ENCODE measurements around the gene LYAR.
"Not testable (repeated sequence)": the region's sequence is repeated elsewhere in the genome, so short reads cannot be mapped to it uniquely, and the experiment has no call there.

LYAR gene

DNA sequence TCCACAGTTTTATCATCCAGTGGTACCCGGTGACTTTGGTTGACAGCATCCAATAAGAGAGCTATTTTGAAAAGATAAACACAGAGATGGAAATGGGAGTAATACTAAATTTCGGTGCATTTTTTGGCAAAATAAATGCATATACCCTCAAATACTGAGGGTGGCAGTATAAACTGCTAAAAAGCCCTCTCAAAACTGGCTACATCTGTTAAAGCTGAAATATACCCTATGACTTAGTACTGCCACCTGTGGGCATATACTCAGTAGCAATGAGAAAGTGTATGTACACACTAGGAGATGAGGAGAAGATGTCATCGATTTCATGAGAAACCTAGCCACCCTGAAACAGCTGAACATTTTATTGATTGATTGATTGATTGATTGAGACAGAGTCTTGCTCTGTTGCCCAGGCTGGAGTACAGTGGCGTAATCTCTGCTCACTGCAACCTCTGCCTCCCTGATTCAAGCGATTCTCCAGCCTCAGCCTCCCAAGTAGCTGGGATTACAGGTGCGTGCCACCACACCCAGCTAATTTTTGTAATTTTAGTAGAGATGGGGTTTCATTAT lies 29.7 kb downstream of the LYAR start:
- DNase-seq (ENCODE audit: low read depth, low spot score) = peak; percentile 20

- DNase-seq (ENCODE audit: low read depth, low spot score) = no peak
Measured at GRCh38 chr4:4259484-4260100, 30.4 kb downstream of the LYAR start.

DNA sequence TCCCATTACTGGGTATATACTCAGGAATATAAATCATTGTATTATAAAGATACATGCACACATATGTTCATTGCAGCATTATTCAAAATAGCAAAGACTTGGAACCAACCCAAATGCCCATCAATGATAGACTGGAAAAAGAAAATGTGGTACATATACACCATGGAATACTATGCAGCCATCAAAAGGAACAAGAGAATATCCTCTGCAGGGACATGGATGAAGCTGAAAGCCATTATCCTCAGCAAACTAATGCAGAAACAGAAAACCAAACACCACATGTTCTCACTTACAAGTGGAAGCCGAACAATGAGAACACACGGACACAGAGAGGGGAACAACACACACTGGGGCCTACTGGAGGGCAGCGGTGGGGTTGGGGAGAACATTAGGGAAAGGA lies 32.2 kb downstream of the LYAR start:
- not testable (repeated sequence) for DNase-seq (ENCODE audit: low read depth, low spot score)

DNA sequence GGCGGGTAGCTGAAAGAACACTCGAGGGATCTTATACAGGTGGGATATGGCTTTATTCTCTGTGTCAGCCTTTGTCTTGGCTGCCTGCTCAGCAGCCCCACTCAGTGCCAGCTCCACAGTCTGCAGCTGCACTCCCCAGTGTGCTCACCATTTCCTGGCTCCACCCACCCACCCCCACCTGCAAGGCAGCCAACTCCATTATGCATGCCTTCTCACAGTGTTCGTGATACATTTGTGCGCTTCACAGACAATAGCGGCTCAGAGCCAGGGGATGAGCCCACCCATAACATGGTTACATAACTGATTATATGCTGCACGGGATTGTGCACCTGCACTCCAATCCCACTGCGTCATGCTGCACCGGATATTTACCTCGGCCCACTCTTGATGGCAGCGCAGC lies 33.2 kb downstream of the LYAR start:
- DNase-seq (ENCODE audit: low read depth, low spot score) = no peak

DNA sequence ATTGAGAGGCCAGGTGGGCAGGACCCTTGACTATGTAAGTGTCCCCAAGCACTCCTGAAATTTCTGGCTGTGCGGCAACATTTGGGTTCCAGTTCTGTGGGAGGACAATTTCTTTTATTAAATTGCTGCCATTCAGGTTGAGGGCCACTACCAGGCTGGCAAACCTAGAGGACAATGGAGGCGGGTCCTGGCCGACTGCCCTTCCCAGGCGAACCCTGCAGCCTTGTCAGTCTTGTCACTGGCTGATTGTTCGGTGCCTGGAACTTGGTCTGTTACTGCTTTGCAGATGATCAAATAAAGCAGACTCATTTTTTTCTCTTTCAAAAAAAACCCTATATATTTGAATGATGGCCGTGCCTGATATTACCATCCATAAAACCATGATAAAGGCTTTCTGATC lies 35.3 kb downstream of the LYAR start:
- no peak for DNase-seq (ENCODE audit: low read depth, low spot score)

DNA sequence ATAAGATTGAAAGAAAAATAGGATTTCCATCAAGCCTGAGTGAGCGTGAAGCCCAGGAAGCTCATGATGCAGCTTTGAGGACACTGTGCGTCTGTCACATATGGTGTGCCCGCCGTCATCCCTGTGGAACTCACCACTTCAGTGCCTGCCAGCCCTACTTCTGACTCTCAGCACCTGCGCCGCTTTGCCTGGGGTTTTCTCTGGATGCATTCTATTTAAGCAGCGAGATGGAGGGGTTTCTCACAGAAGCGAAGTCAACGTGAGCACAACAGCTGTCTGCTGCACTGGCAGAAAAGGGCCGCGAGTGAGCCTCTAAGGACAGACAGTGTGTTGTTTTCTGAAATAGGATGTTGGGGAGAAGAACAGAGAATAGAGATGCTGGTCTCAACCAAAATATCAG lies 35.8 kb downstream of the LYAR start:
- DNase-seq (ENCODE audit: low read depth, low spot score) = no peak

- no peak for DNase-seq (ENCODE audit: low read depth, low spot score)
Measured at GRCh38 chr4:4249866-4250265, 40.1 kb downstream of the LYAR start.

GRCh38 chr4:4249342-4249741 lies 40.6 kb downstream of the LYAR start:
- DNase-seq (ENCODE audit: low read depth, low spot score) = not testable (repeated sequence)

DNA sequence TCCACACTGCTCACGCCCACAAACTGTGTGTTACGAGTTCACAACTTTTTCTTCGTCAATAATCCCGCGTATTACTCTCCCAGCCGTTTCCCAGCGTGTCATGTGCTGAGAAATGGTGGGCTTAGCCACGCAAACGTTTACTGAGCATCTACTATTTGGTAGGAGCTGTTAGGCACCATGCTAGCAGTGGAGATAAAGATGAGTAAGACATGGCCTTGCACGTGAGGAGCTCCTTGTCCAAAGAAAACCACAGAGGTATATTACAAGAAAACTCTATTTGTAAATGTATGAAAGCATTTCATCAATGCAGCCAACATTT lies 41.1 kb downstream of the LYAR start:
- no peak for DNase-seq (ENCODE audit: low read depth, low spot score)

DNA sequence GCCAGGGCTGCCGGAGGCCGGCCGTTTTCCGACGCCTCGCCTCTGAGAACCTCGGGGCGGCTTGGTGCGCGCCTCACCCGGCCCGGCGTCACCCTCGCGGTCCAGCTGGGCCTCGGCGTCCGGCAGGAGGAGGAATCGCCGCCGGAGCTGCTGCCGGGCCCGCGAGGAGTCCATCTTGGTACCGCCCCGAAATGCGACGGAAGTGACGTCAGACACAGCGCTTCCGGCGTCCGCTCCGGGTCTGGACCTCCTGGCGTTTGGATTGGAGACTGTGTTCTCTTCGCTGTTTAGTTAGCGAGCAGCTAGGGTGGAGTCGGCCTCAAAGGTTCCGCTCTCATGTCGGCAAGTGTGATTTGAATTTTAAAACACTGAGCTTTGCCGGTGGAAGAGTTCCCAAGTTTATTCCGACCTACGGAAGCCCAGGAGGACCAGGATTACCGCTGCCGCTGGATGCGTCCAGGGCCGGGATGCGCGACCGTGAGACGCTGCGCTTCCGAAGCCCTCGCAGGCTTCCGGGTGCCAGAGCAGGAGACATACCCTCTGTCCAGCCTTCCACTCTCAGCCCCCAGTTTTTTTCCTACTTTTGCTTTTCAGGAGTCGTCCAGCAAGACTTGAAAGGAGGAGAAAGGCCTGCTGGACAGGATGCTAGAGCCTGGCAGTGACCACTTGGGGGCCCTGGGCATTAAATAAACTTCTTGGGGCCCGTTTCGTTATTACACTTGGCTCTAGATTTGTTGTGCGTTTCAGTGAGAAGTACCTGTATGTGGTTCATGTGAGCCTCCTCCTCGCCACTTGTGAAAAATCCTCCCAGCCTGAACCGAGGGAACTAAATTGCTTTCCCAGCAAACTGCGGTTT lies 41.7 kb downstream of the LYAR start, which contains the start of gene TMEM128:
Gene TMEM128, minus strand, starts transcription at position 195 of the 856 bp plus-strand sequence. Its CDS starts 21 bp downstream, at position 174.
- DNase-seq (ENCODE audit: low read depth, low spot score) = peak; percentile 77

DNA sequence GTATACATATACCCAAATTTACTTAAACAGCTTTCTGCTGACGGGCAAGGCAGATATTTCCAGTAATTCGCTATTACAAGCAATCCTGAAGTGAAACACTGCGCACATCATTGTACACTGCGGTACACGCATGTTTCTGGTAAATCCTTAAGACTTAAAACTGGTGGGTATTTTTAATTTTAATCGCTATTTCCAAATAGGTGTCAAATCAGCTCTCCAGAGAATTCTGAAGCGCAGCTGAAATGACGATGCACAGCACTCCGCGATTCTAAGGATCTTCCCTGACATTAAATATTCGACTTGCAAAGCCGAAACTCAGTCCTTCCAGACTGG lies 42.3 kb downstream of the LYAR start:
- no peak for DNase-seq (ENCODE audit: low read depth, low spot score)

- DNase-seq (ENCODE audit: low read depth, low spot score) = no peak
Measured at GRCh38 chr4:4245172-4245571, 44.8 kb downstream of the LYAR start.

DNA sequence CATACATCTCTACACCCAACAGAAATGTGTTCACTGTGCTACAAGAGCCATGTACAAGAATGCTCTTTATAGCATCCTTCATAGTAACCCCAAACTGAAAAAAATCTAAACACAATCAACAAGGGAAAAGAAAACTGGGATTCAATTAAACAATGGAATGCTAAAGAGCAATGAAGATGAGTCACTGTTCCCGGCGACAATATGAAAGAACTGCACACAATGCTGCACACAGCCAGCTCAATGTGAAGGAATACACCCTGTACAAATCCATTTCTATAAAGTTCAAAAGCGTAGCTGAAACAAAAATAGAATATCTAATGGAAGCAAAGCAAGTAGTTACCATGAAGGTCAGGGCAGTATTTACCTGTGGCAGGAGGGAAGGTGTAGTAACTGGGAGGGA lies 50.4 kb downstream of the LYAR start:
- not testable (repeated sequence) for DNase-seq (ENCODE audit: low read depth, low spot score)

DNA sequence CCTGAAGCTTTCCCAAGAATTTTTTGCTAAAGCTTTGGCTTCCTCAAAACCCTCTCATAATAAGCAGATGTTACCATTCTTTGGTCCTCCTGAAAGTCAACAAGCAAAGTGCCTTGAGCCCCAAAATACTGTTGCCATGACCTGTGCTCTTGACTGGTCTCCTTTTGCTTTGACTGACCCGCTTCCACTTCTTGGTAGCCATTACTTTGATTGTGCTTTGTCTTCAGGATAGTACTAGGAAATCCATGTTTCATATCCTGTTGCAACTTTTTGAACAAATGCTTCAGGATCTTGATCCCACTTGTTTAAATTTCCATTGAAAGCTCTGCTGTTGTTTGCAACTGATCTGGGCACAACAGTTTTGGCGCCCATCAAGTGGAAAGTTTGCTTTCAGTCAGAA lies 56.3 kb downstream of the LYAR start:
- no peak for DNase-seq (ENCODE audit: low read depth, low spot score)

DNA sequence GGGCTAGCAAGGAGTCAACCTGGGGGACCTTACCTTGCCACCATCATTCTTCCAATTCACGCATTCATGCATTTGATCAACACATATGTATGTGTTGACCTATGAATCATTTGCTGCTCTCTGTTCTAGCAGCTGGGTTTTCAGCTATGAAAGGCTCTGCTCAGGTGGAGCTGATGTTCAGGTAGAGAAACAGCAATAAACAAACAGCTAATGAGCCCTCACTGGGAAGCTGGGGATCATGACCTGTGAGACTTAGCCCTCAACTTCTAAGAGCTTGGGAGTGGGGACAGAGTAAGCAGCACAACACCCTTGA lies 61.6 kb downstream of the LYAR start:
- DNase-seq (ENCODE audit: low read depth, low spot score) = no peak

GRCh38 chr4:4227510-4228355 lies 62.2 kb downstream of the LYAR start:
- DNase-seq (ENCODE audit: low read depth, low spot score) = no peak

DNA sequence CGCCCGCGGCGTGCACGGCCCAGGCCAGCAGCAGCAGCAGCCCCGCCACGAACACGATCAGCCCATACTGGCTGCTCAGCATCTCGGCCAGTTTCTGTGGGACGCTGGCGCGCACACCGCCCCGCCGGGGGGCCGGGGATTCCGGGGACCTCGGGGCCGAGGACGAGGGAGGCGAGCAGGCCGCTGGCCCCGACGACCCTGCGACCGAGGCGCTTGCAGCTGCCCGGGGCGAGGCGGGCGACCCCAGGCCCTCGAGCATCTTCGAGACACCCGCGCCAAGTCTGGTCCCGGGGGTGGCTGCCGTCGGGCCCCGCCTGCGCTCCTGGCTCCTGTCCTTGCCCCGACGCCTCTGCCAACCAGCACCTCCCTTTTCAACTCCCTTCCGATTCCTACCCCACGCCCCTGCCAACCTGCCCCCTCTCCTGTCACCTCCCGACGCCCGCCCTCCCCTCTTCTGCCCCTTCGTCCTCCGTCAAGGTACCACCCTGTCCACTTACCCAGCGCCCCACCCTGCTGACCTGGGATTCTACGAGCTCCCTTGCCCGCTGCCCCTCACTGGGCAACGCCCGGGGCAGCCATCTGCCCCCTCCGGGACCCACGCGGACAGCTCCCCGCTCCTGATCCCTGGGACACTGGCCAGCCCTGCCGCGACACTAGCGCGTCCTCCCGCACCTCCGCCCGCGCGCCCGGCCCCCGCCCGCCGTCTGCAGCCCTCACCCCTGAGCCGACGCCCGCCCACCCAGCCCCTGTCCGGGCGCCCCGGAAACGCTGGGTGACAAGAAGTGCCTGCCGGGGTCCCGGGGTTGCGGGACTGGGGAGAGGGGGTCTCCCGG lies 63.1 kb downstream of the LYAR start, which contains the start of gene OTOP1:
Gene OTOP1, minus strand, starts transcription at position 324 of the 833 bp plus-strand sequence. Its CDS starts 65 bp downstream, at position 259.
- no peak for DNase-seq (ENCODE audit: low read depth, low spot score)

- no peak for DNase-seq (ENCODE audit: low read depth, low spot score)
Measured at GRCh38 chr4:4225915-4226605, 63.9 kb downstream of the LYAR start.

Measured in brain pericyte (primary cell).